Activated CD4-positive, alpha-beta T cell treated with anti-CD3 and anti-CD28 coated beads for 36 hours (primary cell): Measurements from ENCODE around the gene SDSL. TPM values are rescaled to one million over a fixed set of nuclear protein-coding genes. Genes with fewer than 3 reads are reported as not detected.

Experiments
- ATAC-seq: fragments of 200-7000 bp; cut with Tn5 transposase; one replicate; pipeline ENCODE4 v1.10.0; 2021; ENCODE audit warnings: mild to moderate bottlenecking, moderate library complexity
- CTCF ChIA-PET: fragments of 350-600 bp; sonication (Branson Sonifier 250); formaldehyde crosslinking; loops from one replicate; lab custom pipeline; 2021; ENCODE audit warnings: antibody characterized with exemption; lab: Charles Lee
- POLR2A ChIA-PET: fragments of 350-600 bp; sonication (Branson Sonifier 250); formaldehyde crosslinking; loops from one replicate; lab custom pipeline; 2021; ENCODE audit warnings: antibody characterized with exemption, inconsistent platforms; lab: Charles Lee
- DNase-seq: peaks from one replicate; pipeline ENCODE4 v3.0.0-alpha.2; 2020
- H3K27ac Mint-ChIP-seq: one replicate; pipeline ENCODE4 v1.8.0; 2021; ENCODE audit warnings: mixed read lengths
- H3K27me3 Mint-ChIP-seq: one replicate; pipeline ENCODE4 v1.8.0; 2021; ENCODE audit warnings: mixed read lengths
- H3K36me3 Mint-ChIP-seq: one replicate; pipeline ENCODE4 v1.8.0; 2021; ENCODE audit warnings: low read depth, mixed read lengths
- H3K4me1 Mint-ChIP-seq: one replicate; pipeline ENCODE4 v1.8.0; 2021; ENCODE audit warnings: mixed read lengths
- H3K4me3 Mint-ChIP-seq: one replicate; pipeline ENCODE4 v1.8.0; 2021; ENCODE audit warnings: mild to moderate bottlenecking, moderate library complexity, mixed read lengths
- H3K9me3 Mint-ChIP-seq: one replicate; pipeline ENCODE4 v1.8.0; 2021; ENCODE audit warnings: low read depth, mixed read lengths
- intact Hi-C, 2 experiments: fragments of 100-400 bp; cut with DNase I in 1 of 2; cut with micrococcal nuclease in 1 of 2; formaldehyde crosslinking; loops; one replicate each; pipeline versions ENCODE4 v1.14.2 to v1.15.1; 2022 to 2024; cut with DNase I, micrococcal nuclease
- total RNA-seq, 2 experiments: library from RNA; stranded (reverse); gene quantifications; one replicate each; pipeline ENCODE4 v1.2.3, GENCODE V29; 2021

Gene SDSL
- total RNA-seq, 2 experiments from 2014 or later = 1.5 to 3.9 TPM

GRCh38 chr12:113471619-113472171, 49.5 kb downstream of the SDSL start, which contains the start of gene LHX5:
TSS of gene LHX5 (minus strand) at chr12:113471871. CDS start at chr12:113471498, 373 bp downstream.
- no peak for ATAC-seq
- peaks cover 8% of the 10 kb centered on the region for H3K4me1 Mint-ChIP-seq
- H3K36me3 Mint-ChIP-seq = no peaks in the 10 kb centered on the region
- H3K27me3 Mint-ChIP-seq = peaks cover 67% of the 10 kb centered on the region
- intact Hi-C loops = loop anchor here (2.0 to 10.0 kb wide), 3 partner anchors 933 to 1193 kb away; partner anchors contain the start of gene TBX5 (in 1 of the 2)
- H3K27ac Mint-ChIP-seq = no peak within 1 kb of the TSS
- H3K4me3 Mint-ChIP-seq = no peak within 1 kb of the TSS
- ChIA-PET POLR2A (no interaction called here), CTCF (no interaction called here)
- no peaks in the 10 kb centered on the region for H3K9me3 Mint-ChIP-seq
- DNase-seq = no peak

- no peak overlapping the region for H3K27ac Mint-ChIP-seq
- intact Hi-C loops = loop anchor here (2.0 to 10.0 kb wide), 3 partner anchors 932 to 1192 kb away; partner anchors contain the start of gene TBX5 (in 1 of the 2)
- POLR2A ChIA-PET = no interaction called here
- H3K36me3 Mint-ChIP-seq = no peaks in the 10 kb centered on the region
- CTCF ChIA-PET = interaction anchor here (0.6 to 2.0 kb wide), 2 partner anchors 10 to 96 kb away, joined by 4 to 8 read pairs; no protein-coding TSS in a partner anchor
- DNase-seq (no peak), ATAC-seq (no peak)
- no peaks in the 10 kb centered on the region for H3K9me3 Mint-ChIP-seq
- peaks cover 68% of the 10 kb centered on the region for H3K27me3 Mint-ChIP-seq
- no peak overlapping the region for H3K4me3 Mint-ChIP-seq
- H3K4me1 Mint-ChIP-seq = peaks cover 8% of the 10 kb centered on the region
Observed at GRCh38 chr12:113472191-113473121, 50.3 kb downstream of the SDSL start.

DNA sequence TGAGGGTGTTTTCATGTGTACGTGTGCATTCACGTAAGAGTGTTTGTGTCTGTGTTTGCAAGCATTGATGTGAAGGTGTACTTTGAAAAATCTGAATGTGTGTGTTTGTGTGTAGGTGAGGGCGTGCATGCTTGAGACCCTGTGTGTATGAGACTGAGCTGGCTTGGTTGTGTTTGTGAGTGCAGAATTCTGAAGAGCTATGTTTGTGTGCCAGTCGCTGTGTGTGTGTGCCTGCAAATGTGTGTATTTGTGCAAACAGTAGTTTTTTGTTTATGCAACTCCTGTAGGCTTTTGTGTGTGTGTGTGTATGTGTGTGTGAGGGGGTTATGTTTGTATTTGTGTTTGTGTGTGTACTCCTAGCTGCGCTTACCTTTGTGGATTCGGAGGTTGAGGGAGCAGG, 51.2 kb downstream of the SDSL start:
- no peaks in the 10 kb centered on the region for H3K9me3 Mint-ChIP-seq
- H3K36me3 Mint-ChIP-seq = no peaks in the 10 kb centered on the region
- ChIA-PET CTCF (interaction anchor here (0.6 to 2.0 kb wide), 4 partner anchors 9 to 739 kb away, joined by 3 to 10 read pairs (median 6); no protein-coding TSS in a partner anchor), POLR2A (no interaction called here)
- H3K4me1 Mint-ChIP-seq = peaks cover 4% of the 10 kb centered on the region
- no peak overlapping the region for H3K27ac Mint-ChIP-seq
- DNase-seq (no peak), ATAC-seq (no peak)
- no peak overlapping the region for H3K4me3 Mint-ChIP-seq
- intact Hi-C loops = loop anchor here (2.0 to 10.0 kb wide), 3 partner anchors 931 to 1191 kb away; partner anchors contain the start of gene TBX5 (in 1 of the 2)
- peaks cover 72% of the 10 kb centered on the region for H3K27me3 Mint-ChIP-seq

GRCh38 chr12:113473942-113474341, 51.8 kb downstream of the SDSL start:
- Mint-ChIP-seq H3K4me3 (no peak overlapping the region), H3K27ac (no peak overlapping the region), H3K36me3 (no peaks in the 10 kb centered on the region), H3K4me1 (peaks cover 4% of the 10 kb centered on the region), H3K27me3 (peaks cover 68% of the 10 kb centered on the region), H3K9me3 (no peaks in the 10 kb centered on the region)
- intact Hi-C loops = loop anchor here (2.0 to 10.0 kb wide), 4 partner anchors 931 to 1191 kb away; partner anchors contain the start of gene TBX5 (in 1 of the 2)
- CTCF ChIA-PET = interaction anchor here (0.7 to 2.0 kb wide), 3 partner anchors 10 to 739 kb away, joined by 3 to 10 read pairs (median 8); no protein-coding TSS in a partner anchor
- POLR2A ChIA-PET = interaction anchor here (0.7 kb wide), 1 partner anchor 89 kb away, joined by 3 read pairs; no protein-coding TSS in a partner anchor
- ATAC-seq (no peak), DNase-seq (no peak)

GRCh38 chr12:113474635-113475436, 52.7 kb downstream of the SDSL start:
- H3K4me1 Mint-ChIP-seq = peaks cover 4% of the 10 kb centered on the region
- intact Hi-C loops = loop anchor here (2.0 to 10.0 kb wide), 3 partner anchors 932 to 1190 kb away; partner anchors contain the start of gene TBX5 (in 1 of the 2)
- H3K9me3 Mint-ChIP-seq = peaks cover 2% of the 10 kb centered on the region
- H3K36me3 Mint-ChIP-seq = peaks cover 2% of the 10 kb centered on the region
- CTCF ChIA-PET = interaction anchor here (2.0 kb wide), 1 partner anchor 10 kb away, joined by 10 read pairs; no protein-coding TSS in a partner anchor
- no peak overlapping the region for H3K4me3 Mint-ChIP-seq
- ATAC-seq (no peak), DNase-seq (no peak)
- H3K27ac Mint-ChIP-seq = no peak overlapping the region
- POLR2A ChIA-PET = interaction anchor here (0.7 kb wide), 1 partner anchor 88 kb away, joined by 3 read pairs; no protein-coding TSS in a partner anchor
- H3K27me3 Mint-ChIP-seq = peaks cover 70% of the 10 kb centered on the region

GRCh38 chr12:113475451-113476175, 53.4 kb downstream of the SDSL start:
- intact Hi-C loops = loop anchor here in 1 of 2 experiments (2.0 to 10.0 kb wide), 2 partner anchors 965 to 1189 kb away; no protein-coding TSS in a partner anchor
- Mint-ChIP-seq H3K36me3 (peaks cover 2% of the 10 kb centered on the region), H3K4me3 (no peak overlapping the region), H3K27ac (no peak overlapping the region), H3K27me3 (peaks cover 72% of the 10 kb centered on the region), H3K4me1 (peaks cover 7% of the 10 kb centered on the region), H3K9me3 (peaks cover 2% of the 10 kb centered on the region)
- ATAC-seq = no peak
- no peak for DNase-seq
- ChIA-PET POLR2A (no interaction called here), CTCF (interaction anchor here (2.0 kb wide), 1 partner anchor 11 kb away, joined by 10 read pairs; no protein-coding TSS in a partner anchor)

DNA sequence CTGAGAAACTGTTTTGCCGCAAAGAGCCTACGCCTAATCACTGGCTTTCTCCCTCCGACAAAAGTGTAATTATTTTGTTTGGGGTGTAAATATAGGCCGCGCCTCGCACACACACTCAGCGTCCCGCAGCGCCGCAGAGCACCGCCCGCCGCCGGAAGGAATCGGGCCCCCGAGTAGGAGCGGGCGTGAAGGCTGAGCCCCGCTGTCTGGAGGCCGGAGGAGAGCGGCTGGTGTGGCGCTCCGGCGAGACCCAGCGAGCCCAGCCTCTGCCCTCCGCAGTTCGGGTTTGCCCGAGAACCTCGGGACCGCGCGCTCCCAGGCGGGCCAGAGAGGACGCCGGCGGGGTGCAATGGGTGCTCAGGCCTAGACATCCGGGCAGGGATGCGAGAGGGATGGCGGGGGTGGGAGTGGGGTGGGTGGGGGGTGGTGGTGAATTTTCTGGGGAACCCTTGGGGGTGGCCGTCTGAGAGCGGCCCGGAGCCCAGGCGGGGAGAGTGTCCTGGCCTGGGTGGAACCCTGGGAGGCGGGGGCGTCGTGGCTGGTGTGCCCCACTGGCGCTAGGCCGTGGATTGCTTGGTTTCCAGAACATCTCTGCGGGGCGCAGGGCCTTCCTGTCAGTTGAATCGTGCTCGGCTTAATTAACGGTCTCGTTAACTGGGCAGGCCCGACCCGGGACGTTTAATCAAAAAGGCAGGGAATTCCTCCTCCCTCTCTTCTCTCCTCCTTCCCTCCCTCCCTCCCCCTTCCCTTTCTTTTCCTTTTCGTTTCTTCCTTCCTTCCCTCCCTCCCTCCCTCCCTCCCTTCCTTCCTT, 54.2 kb downstream of the SDSL start:
- peaks cover 2% of the 10 kb centered on the region for H3K9me3 Mint-ChIP-seq
- no peak for ATAC-seq
- H3K27me3 Mint-ChIP-seq = peaks cover 75% of the 10 kb centered on the region
- peaks cover 2% of the 10 kb centered on the region for H3K36me3 Mint-ChIP-seq
- intact Hi-C loops = loop anchor here in 1 of 2 experiments (10.0 kb wide), 1 partner anchor 1188 kb away; no protein-coding TSS in a partner anchor
- H3K27ac Mint-ChIP-seq = no peak overlapping the region
- no peak for DNase-seq
- H3K4me1 Mint-ChIP-seq = peaks cover 7% of the 10 kb centered on the region
- H3K4me3 Mint-ChIP-seq = no peak overlapping the region
- POLR2A ChIA-PET = no interaction called here
- CTCF ChIA-PET = no interaction called here

- Mint-ChIP-seq H3K27me3 (peaks cover 75% of the 10 kb centered on the region), H3K9me3 (peaks cover 2% of the 10 kb centered on the region), H3K4me3 (no peak overlapping the region), H3K4me1 (peaks cover 7% of the 10 kb centered on the region), H3K36me3 (peaks cover 2% of the 10 kb centered on the region), H3K27ac (no peak overlapping the region)
- ChIA-PET CTCF (no interaction called here), POLR2A (no interaction called here)
- intact Hi-C loops = loop anchor here in 1 of 2 experiments (10.0 kb wide), 1 partner anchor 1187 kb away; no protein-coding TSS in a partner anchor
- DNase-seq (no peak), ATAC-seq (no peak)
Observed at GRCh38 chr12:113477171-113477841, 55.1 kb downstream of the SDSL start.

DNA sequence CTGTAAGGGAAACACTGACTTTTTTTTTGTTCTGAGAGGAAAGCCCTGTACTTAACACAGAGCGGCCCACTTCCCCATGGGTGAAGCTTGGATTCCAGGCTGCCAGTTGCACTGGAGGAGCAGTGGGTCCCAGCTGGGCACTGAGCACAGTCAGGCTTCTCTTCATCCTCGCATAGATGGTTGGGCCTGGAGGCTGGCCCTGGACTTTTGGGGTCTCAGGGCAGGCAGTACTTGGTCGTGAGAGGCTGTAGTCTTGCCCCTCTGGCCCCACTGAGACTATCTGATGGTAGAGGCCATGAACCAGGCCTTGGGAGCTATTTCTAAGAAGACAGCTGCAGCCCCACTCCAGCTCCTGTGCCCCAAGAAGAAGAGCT, 55.6 kb downstream of the SDSL start:
- Mint-ChIP-seq H3K36me3 (peaks cover 2% of the 10 kb centered on the region), H3K9me3 (peaks cover 2% of the 10 kb centered on the region), H3K27me3 (peaks cover 74% of the 10 kb centered on the region), H3K27ac (no peak overlapping the region), H3K4me3 (no peak overlapping the region), H3K4me1 (peaks cover 7% of the 10 kb centered on the region)
- ATAC-seq (no peak), DNase-seq (no peak)
- intact Hi-C loops = loop anchor here in 1 of 2 experiments (10.0 kb wide), 1 partner anchor 1187 kb away; no protein-coding TSS in a partner anchor
- ChIA-PET CTCF (no interaction called here), POLR2A (no interaction called here)
